Caco-2 (cell line): ENCODE data around the gene RSRC1. TPM values are rescaled to one million over a fixed set of nuclear protein-coding genes. Genes with fewer than 3 reads are reported as not detected.

Experiments
- BruUV-seq: library from RNA; stranded (reverse); fragments of 400-500 nt; replicated peaks from 2 replicates; lab custom pipeline; 2021; lab: Mats Ljungman, UMichigan
- CTCF ChIA-PET: fragments of 300-600 bp; sonication (Branson Sonifier 250); formaldehyde crosslinking; loops from one replicate; lab custom pipeline; 2022; ENCODE audit warnings: antibody characterized with exemption; lab: Charles Lee
- POLR2A ChIA-PET: fragments of 300-600 bp; sonication (Branson Sonifier 250); formaldehyde crosslinking; loops from one replicate; lab custom pipeline; 2022; ENCODE audit warnings: antibody characterized with exemption; lab: Charles Lee
- DNase-seq, 2 experiments: peaks; one replicate each; pipeline versions ENCODE4 v3.0.0 to v3.0.0-alpha.2; 2020 to 2022
- H3K27me3 ChIP-seq: replicated peaks from 2 replicates; pipeline ENCODE4 v1.6.0; 2011; ENCODE audit warnings: low read length; ENCODE audit not compliant: control insufficient read depth, insufficient read depth
- H3K36me3 ChIP-seq: 2 replicates; pipeline ENCODE4 v1.5.1; 2011; ENCODE audit warnings: low read length; ENCODE audit not compliant: control insufficient read depth, insufficient read depth
- H3K4me1 ChIP-seq: fragments of 250-450 bp; sonication (Bioruptor Pico); 2 replicates; pipeline ENCODE4 v1.5.1; 2020; ENCODE audit warnings: mild to moderate bottlenecking
- H3K4me3 ChIP-seq: 2 replicates; pipeline ENCODE4 v1.5.1; 2011; ENCODE audit warnings: low read depth, mild to moderate bottlenecking, control low read depth, low read length
- H3K9me3 ChIP-seq: fragments of 250-450 bp; sonication (Bioruptor Pico); 2 replicates; pipeline ENCODE4 v1.5.1; 2020; ENCODE audit warnings: mild to moderate bottlenecking, moderate library complexity
- H3K27ac Mint-ChIP-seq: one replicate; pipeline ENCODE4 v1.8.0; 2022; ENCODE audit warnings: mixed read lengths; ENCODE audit not compliant: unreplicated experiment
- H3K27me3 Mint-ChIP-seq: one replicate; pipeline ENCODE4 v1.8.0; 2022; ENCODE audit warnings: mixed read lengths; ENCODE audit not compliant: insufficient read depth, unreplicated experiment
- H3K36me3 Mint-ChIP-seq: one replicate; pipeline ENCODE4 v1.8.0; 2022; ENCODE audit warnings: mild to moderate bottlenecking, mixed read lengths; ENCODE audit not compliant: insufficient read depth, unreplicated experiment
- H3K4me1 Mint-ChIP-seq: one replicate; pipeline ENCODE4 v1.8.0; 2022; ENCODE audit warnings: low read depth, mixed read lengths; ENCODE audit not compliant: unreplicated experiment
- H3K4me3 Mint-ChIP-seq: one replicate; pipeline ENCODE4 v1.8.0; 2022; ENCODE audit warnings: mild to moderate bottlenecking, moderate library complexity, mixed read lengths; ENCODE audit not compliant: unreplicated experiment
- H3K9me3 Mint-ChIP-seq: one replicate; pipeline ENCODE4 v1.8.0; 2022; ENCODE audit warnings: mixed read lengths; ENCODE audit not compliant: unreplicated experiment
- CTCF ChIP-seq, 2 experiments: fragments of 200-600 bp in 1 of 2; IDR thresholded peaks; 1 replicate in 1 of 2; 2 replicates in 1 of 2; pipeline versions ENCODE4 v1.5.1 to v1.8.0; 2011 to 2022; ENCODE audit warnings: antibody characterized with exemption in 1 of 2, control low read depth in 1 of 2, inconsistent platforms in 1 of 2, low read depth in 1 of 2, low read length in 1 of 2, mild to moderate bottlenecking in 1 of 2, moderate library complexity in 1 of 2; ENCODE audit not compliant: insufficient read depth in 1 of 2, severe bottlenecking in 1 of 2, unreplicated experiment in 1 of 2
- intact Hi-C: fragments of 100-400 bp; cut with micrococcal nuclease; formaldehyde crosslinking; loops from one replicate; pipeline ENCODE4 v1.10.0; 2022; ENCODE audit not compliant: unreplicated experiment
- total RNA-seq: library from RNA; stranded (reverse); gene quantifications from 2 replicates; pipeline ENCODE4 v1.2.3, GENCODE V29; 2022

Gene RSRC1
- total RNA-seq, 1 experiment from 2014 or later: 38.4 TPM

GRCh38 chr3:158085358-158085757, 24.5 kb upstream of the RSRC1 start:
- no peaks in the 10 kb centered on the region for H3K27me3 ChIP-seq
- no TSS peak for BruUV-seq
- Mint-ChIP-seq H3K9me3 (no peaks in the 10 kb centered on the region), H3K36me3 (no peaks in the 10 kb centered on the region), H3K4me3 (no peak overlapping the region), H3K27me3 (peaks cover 6% of the 10 kb centered on the region), H3K4me1 (no peaks in the 10 kb centered on the region), H3K27ac (no peak overlapping the region)
- H3K9me3 ChIP-seq: no peaks in the 10 kb centered on the region
- ChIA-PET CTCF (no interaction called here), POLR2A (no interaction called here)
- no peaks in the 10 kb centered on the region for H3K4me1 ChIP-seq
- no peaks in the 10 kb centered on the region for H3K36me3 ChIP-seq
- H3K4me3 ChIP-seq: no peak overlapping the region
- DNase-seq: no peak
- intact Hi-C loops: no loop called here
- no peak for TF ChIP-seq CTCF (IDR thresholded peaks at IDR 0.05; ENCODE audit: insufficient read depth in 1 of 2, low read depth in 1 of 2, low read length in 1 of 2, severe bottlenecking in 1 of 2, unreplicated experiment in 1 of 2)

GRCh38 chr3:158085931-158086330, 24.0 kb upstream of the RSRC1 start:
- Mint-ChIP-seq H3K9me3 (no peaks in the 10 kb centered on the region), H3K4me3 (no peak overlapping the region), H3K27me3 (peaks cover 3% of the 10 kb centered on the region), H3K27ac (no peak overlapping the region), H3K4me1 (no peaks in the 10 kb centered on the region), H3K36me3 (no peaks in the 10 kb centered on the region)
- H3K9me3 ChIP-seq: no peaks in the 10 kb centered on the region
- no TSS peak for BruUV-seq
- no peak overlapping the region for H3K4me3 ChIP-seq
- POLR2A ChIA-PET: no interaction called here
- CTCF ChIA-PET: interaction anchor here (1.5 kb wide), 1 partner anchor 11 kb away, joined by 3 read pairs; no protein-coding TSS in a partner anchor
- intact Hi-C loops: no loop called here
- no peaks in the 10 kb centered on the region for H3K4me1 ChIP-seq
- TF ChIP-seq CTCF (IDR thresholded peaks at IDR 0.05; ENCODE audit: insufficient read depth in 1 of 2, low read depth in 1 of 2, low read length in 1 of 2, severe bottlenecking in 1 of 2, unreplicated experiment in 1 of 2): no peak
- no peaks in the 10 kb centered on the region for H3K27me3 ChIP-seq
- no peak for DNase-seq
- no peaks in the 10 kb centered on the region for H3K36me3 ChIP-seq

GRCh38 chr3:158086361-158086760, 23.5 kb upstream of the RSRC1 start:
- BruUV-seq: no TSS peak
- ChIA-PET CTCF (interaction anchor here (1.5 kb wide), 1 partner anchor 10 kb away, joined by 3 read pairs; no protein-coding TSS in a partner anchor), POLR2A (no interaction called here)
- no peak for DNase-seq
- Mint-ChIP-seq H3K27ac (no peak overlapping the region), H3K27me3 (peaks cover 3% of the 10 kb centered on the region), H3K4me1 (no peaks in the 10 kb centered on the region), H3K9me3 (no peaks in the 10 kb centered on the region), H3K36me3 (no peaks in the 10 kb centered on the region), H3K4me3 (no peak overlapping the region)
- Histone ChIP-seq H3K4me3 (no peak overlapping the region), H3K27me3 (no peaks in the 10 kb centered on the region), H3K36me3 (no peaks in the 10 kb centered on the region), H3K9me3 (no peaks in the 10 kb centered on the region), H3K4me1 (no peaks in the 10 kb centered on the region)
- intact Hi-C loops: no loop called here
- TF ChIP-seq CTCF (IDR thresholded peaks at IDR 0.05; ENCODE audit: insufficient read depth in 1 of 2, low read depth in 1 of 2, low read length in 1 of 2, severe bottlenecking in 1 of 2, unreplicated experiment in 1 of 2): no peak
